WTC11 (cell line): ENCODE results near the gene COL6A3. TPM values are rescaled to one million over a fixed set of nuclear protein-coding genes. Genes with fewer than 3 reads are reported as not detected.

ENCODE experiments used
- ATAC-seq: fragments of 200-7000 bp; cut with Tn5 transposase; 2 replicates; pipeline ENCODE4 v1.10.0; 2021; ENCODE audit warnings: mild to moderate bottlenecking, moderate library complexity
- CTCF ChIA-PET: fragments of 300-600 bp; sonication (Branson Sonifier 250); formaldehyde crosslinking; loops from one replicate; lab custom pipeline; 2021; ENCODE audit warnings: antibody characterized with exemption; lab: Charles Lee
- POLR2A ChIA-PET: fragments of 350-600 bp; sonication (Branson Sonifier 250); formaldehyde crosslinking; loops from one replicate; lab custom pipeline; 2021; ENCODE audit warnings: antibody characterized with exemption; lab: Charles Lee
- DNase-seq: peaks from one replicate; pipeline ENCODE4 v3.0.0; 2021; ENCODE audit warnings: low spot score
- H3K27ac Mint-ChIP-seq: 2 replicates; pipeline ENCODE4 v1.8.0; 2021; ENCODE audit warnings: mixed read lengths
- H3K27me3 Mint-ChIP-seq: 2 replicates; pipeline ENCODE4 v1.8.0; 2021; ENCODE audit warnings: low read depth, mild to moderate bottlenecking, moderate library complexity, mixed read lengths
- H3K36me3 Mint-ChIP-seq: 2 replicates; pipeline ENCODE4 v1.8.0; 2021; ENCODE audit warnings: mixed read lengths
- H3K4me1 Mint-ChIP-seq: 2 replicates; pipeline ENCODE4 v1.8.0; 2022; ENCODE audit warnings: mixed read lengths
- H3K4me3 Mint-ChIP-seq: 2 replicates; pipeline ENCODE4 v1.8.0; 2021; ENCODE audit warnings: mild to moderate bottlenecking, moderate library complexity, mixed read lengths
- H3K9me3 Mint-ChIP-seq: 2 replicates; pipeline ENCODE4 v1.8.0; 2021; ENCODE audit warnings: mixed read lengths
- FOXK1 ChIP-seq: sonication (generic); formaldehyde crosslinking; IDR thresholded peaks from 2 replicates; pipeline ENCODE4 v1.8.0; 2022; ENCODE audit warnings: mild to moderate bottlenecking, moderate library complexity, missing genetic modification reagents
- IRF2 ChIP-seq: sonication (generic); formaldehyde crosslinking; IDR thresholded peaks from 2 replicates; pipeline ENCODE4 v1.8.0; 2022; ENCODE audit warnings: low read depth, missing genetic modification reagents, borderline replicate concordance
- NFE2L1 ChIP-seq: sonication (generic); formaldehyde crosslinking; IDR thresholded peaks from 2 replicates; pipeline ENCODE4 v1.8.1; 2023; ENCODE audit warnings: missing genetic modification reagents
- NR2C2 ChIP-seq: sonication (generic); formaldehyde crosslinking; IDR thresholded peaks from 2 replicates; pipeline ENCODE4 v1.8.0; 2022; ENCODE audit warnings: mild to moderate bottlenecking, missing genetic modification reagents
- RELA ChIP-seq: sonication (generic); formaldehyde crosslinking; IDR thresholded peaks from 2 replicates; pipeline ENCODE4 v1.8.1; 2022; ENCODE audit warnings: missing genetic modification reagents, mild to moderate bottlenecking, borderline replicate concordance
- TCF7 ChIP-seq: sonication (generic); formaldehyde crosslinking; IDR thresholded peaks from 2 replicates; pipeline ENCODE4 v1.8.0; 2022; ENCODE audit warnings: mild to moderate bottlenecking, low read depth, missing genetic modification reagents, moderate library complexity
- TEAD4 ChIP-seq: sonication (generic); formaldehyde crosslinking; IDR thresholded peaks from 2 replicates; pipeline ENCODE4 v1.8.0; 2022; ENCODE audit warnings: mild to moderate bottlenecking, missing genetic modification reagents
- ZBTB21 ChIP-seq: sonication (generic); formaldehyde crosslinking; IDR thresholded peaks from 2 replicates; pipeline ENCODE4 v1.8.1; 2023; ENCODE audit warnings: mild to moderate bottlenecking, missing genetic modification reagents, borderline replicate concordance
- ZNF219 ChIP-seq: sonication (generic); formaldehyde crosslinking; IDR thresholded peaks from 2 replicates; pipeline ENCODE4 v1.8.0; 2023; ENCODE audit warnings: missing genetic modification reagents, mild to moderate bottlenecking, borderline replicate concordance
- total RNA-seq: library from RNA; stranded (reverse); gene quantifications from 3 replicates; pipeline ENCODE4 v1.2.3, GENCODE V29; 2021
- TF ChIP-seq, protein P1 (sequence below): sonication (generic); formaldehyde crosslinking; IDR thresholded peaks from 2 replicates; pipeline ENCODE4 v1.8.0; 2022; ENCODE audit warnings: mild to moderate bottlenecking, missing genetic modification reagents
- TF ChIP-seq, protein P2 (sequence below): sonication (generic); formaldehyde crosslinking; IDR thresholded peaks from 2 replicates; pipeline ENCODE4 v1.8.1; 2023; ENCODE audit warnings: mild to moderate bottlenecking, missing genetic modification reagents, moderate library complexity
- TF ChIP-seq, protein P3 (sequence below): sonication (generic); formaldehyde crosslinking; IDR thresholded peaks from 2 replicates; pipeline ENCODE4 v1.8.1; 2023; ENCODE audit warnings: mild to moderate bottlenecking, moderate library complexity, missing genetic modification reagents
- TF ChIP-seq, protein P4 (sequence below): sonication (generic); formaldehyde crosslinking; IDR thresholded peaks from 2 replicates; pipeline ENCODE4 v1.8.1; 2023; ENCODE audit warnings: mild to moderate bottlenecking, missing genetic modification reagents, moderate library complexity
- TF ChIP-seq, protein P5 (sequence below): fragments of 250-450 bp; sonication (Bioruptor Pico); IDR thresholded peaks from 2 replicates; pipeline ENCODE4 v1.9.0; 2021; ENCODE audit warnings: mild to moderate bottlenecking, borderline replicate concordance

Gene COL6A3
- total RNA-seq, 1 experiment from 2014 or later: 2.6 TPM

DNA sequence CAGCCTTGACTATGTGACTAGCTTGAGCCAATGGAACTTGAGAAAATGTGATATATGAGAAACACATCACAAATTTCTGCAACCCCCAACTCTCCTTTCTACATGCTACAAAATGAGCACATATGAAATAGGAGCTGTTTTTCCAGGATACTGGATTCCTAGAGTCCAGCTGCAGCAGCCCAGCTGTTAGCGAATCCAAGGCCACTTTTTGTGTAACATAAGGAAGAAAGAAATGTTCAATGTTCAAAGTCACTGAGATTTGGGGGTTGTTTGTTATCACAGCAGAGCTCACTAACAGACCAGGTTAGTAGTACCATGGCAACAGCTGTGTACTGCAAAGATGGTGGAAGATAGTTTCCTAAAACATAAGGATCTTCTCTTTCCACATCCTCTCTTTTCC is 12.6 kb upstream of the COL6A3 start:
- Mint-ChIP-seq H3K36me3 (no peaks in the 10 kb centered on the region), H3K27me3 (peaks cover 27% of the 10 kb centered on the region), H3K4me3 (no peak overlapping the region), H3K4me1 (peaks cover 6% of the 10 kb centered on the region), H3K27ac (no peak overlapping the region)
- CTCF ChIA-PET: no interaction called here
- no peak for TF ChIP-seq RELA (CRISPR knock-in tag)
- TF ChIP-seq, protein P1, sequence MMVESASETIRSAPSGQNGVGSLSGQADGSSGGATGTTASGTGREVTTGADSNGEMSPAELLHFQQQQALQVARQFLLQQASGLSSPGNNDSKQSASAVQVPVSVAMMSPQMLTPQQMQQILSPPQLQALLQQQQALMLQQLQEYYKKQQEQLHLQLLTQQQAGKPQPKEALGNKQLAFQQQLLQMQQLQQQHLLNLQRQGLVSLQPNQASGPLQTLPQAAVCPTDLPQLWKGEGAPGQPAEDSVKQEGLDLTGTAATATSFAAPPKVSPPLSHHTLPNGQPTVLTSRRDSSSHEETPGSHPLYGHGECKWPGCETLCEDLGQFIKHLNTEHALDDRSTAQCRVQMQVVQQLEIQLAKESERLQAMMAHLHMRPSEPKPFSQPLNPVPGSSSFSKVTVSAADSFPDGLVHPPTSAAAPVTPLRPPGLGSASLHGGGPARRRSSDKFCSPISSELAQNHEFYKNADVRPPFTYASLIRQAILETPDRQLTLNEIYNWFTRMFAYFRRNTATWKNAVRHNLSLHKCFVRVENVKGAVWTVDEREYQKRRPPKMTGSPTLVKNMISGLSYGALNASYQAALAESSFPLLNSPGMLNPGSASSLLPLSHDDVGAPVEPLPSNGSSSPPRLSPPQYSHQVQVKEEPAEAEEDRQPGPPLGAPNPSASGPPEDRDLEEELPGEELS (CRISPR knock-in tag): no peak
- TF ChIP-seq NR2C2: no peak
- no peak for TF ChIP-seq ZNF219 (CRISPR knock-in tag)
- TF ChIP-seq, protein P2, sequence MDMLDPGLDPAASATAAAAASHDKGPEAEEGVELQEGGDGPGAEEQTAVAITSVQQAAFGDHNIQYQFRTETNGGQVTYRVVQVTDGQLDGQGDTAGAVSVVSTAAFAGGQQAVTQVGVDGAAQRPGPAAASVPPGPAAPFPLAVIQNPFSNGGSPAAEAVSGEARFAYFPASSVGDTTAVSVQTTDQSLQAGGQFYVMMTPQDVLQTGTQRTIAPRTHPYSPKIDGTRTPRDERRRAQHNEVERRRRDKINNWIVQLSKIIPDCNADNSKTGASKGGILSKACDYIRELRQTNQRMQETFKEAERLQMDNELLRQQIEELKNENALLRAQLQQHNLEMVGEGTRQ (CRISPR knock-in tag): no peak
- TF ChIP-seq, all 79 proteins: peak for 0
- POLR2A ChIA-PET: interaction anchor here (0.6 kb wide), 1 partner anchor 341 kb away, joined by 3 read pairs; no protein-coding TSS in a partner anchor
- DNase-seq (no peak), ATAC-seq (no peak)
- H3K9me3 Mint-ChIP-seq: peaks cover 7% of the 10 kb centered on the region; the same call in 1 of the 2 replicates

DNA sequence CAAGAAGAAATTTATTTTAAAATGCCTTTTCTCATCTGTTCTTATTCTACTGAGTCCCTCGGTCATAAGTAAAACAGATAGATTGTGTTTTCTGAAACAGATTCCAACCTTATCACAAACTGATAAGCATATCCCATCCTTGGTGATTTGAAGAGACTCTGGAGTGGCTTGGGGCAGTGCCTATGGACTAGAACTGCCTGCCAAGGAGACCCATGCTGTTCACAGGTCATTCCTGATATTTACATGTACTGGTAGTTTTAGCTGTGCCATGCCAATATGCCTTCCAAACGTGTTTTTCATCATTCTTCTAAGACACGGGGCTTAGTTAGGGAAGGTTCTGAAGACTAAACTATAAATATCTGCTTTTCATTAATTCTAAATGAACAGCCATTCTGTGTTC is 11.4 kb upstream of the COL6A3 start:
- H3K4me1 Mint-ChIP-seq: peaks cover 9% of the 10 kb centered on the region
- TF ChIP-seq TCF7 (CRISPR knock-in tag) (no peak), TEAD4 (no peak), FOXK1 (CRISPR knock-in tag) (no peak), IRF2 (no peak), NFE2L1 (no peak), ZBTB21 (no peak)
- TF ChIP-seq, protein P3, sequence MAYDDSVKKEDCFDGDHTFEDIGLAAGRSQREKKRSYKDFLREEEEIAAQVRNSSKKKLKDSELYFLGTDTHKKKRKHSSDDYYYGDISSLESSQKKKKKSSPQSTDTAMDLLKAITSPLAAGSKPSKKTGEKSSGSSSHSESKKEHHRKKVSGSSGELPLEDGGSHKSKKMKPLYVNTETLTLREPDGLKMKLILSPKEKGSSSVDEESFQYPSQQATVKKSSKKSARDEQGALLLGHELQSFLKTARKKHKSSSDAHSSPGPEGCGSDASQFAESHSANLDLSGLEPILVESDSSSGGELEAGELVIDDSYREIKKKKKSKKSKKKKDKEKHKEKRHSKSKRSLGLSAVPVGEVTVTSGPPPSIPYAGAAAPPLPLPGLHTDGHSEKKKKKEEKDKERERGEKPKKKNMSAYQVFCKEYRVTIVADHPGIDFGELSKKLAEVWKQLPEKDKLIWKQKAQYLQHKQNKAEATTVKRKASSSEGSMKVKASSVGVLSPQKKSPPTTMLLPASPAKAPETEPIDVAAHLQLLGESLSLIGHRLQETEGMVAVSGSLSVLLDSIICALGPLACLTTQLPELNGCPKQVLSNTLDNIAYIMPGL (CRISPR knock-in tag): no peak
- TF ChIP-seq, protein P4, sequence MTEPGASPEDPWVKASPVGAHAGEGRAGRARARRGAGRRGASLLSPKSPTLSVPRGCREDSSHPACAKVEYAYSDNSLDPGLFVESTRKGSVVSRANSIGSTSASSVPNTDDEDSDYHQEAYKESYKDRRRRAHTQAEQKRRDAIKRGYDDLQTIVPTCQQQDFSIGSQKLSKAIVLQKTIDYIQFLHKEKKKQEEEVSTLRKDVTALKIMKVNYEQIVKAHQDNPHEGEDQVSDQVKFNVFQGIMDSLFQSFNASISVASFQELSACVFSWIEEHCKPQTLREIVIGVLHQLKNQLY: no peak
- TF ChIP-seq, protein P5, sequence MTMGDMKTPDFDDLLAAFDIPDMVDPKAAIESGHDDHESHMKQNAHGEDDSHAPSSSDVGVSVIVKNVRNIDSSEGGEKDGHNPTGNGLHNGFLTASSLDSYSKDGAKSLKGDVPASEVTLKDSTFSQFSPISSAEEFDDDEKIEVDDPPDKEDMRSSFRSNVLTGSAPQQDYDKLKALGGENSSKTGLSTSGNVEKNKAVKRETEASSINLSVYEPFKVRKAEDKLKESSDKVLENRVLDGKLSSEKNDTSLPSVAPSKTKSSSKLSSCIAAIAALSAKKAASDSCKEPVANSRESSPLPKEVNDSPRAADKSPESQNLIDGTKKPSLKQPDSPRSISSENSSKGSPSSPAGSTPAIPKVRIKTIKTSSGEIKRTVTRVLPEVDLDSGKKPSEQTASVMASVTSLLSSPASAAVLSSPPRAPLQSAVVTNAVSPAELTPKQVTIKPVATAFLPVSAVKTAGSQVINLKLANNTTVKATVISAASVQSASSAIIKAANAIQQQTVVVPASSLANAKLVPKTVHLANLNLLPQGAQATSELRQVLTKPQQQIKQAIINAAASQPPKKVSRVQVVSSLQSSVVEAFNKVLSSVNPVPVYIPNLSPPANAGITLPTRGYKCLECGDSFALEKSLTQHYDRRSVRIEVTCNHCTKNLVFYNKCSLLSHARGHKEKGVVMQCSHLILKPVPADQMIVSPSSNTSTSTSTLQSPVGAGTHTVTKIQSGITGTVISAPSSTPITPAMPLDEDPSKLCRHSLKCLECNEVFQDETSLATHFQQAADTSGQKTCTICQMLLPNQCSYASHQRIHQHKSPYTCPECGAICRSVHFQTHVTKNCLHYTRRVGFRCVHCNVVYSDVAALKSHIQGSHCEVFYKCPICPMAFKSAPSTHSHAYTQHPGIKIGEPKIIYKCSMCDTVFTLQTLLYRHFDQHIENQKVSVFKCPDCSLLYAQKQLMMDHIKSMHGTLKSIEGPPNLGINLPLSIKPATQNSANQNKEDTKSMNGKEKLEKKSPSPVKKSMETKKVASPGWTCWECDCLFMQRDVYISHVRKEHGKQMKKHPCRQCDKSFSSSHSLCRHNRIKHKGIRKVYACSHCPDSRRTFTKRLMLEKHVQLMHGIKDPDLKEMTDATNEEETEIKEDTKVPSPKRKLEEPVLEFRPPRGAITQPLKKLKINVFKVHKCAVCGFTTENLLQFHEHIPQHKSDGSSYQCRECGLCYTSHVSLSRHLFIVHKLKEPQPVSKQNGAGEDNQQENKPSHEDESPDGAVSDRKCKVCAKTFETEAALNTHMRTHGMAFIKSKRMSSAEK (CRISPR knock-in tag): no peak
- TF ChIP-seq, all 79 proteins: peak for 0
- DNase-seq (no peak), ATAC-seq (no peak)
- peaks cover 35% of the 10 kb centered on the region for H3K27me3 Mint-ChIP-seq
- ChIA-PET CTCF (no interaction called here), POLR2A (no interaction called here)
- H3K9me3 Mint-ChIP-seq: peaks cover 1% of the 10 kb centered on the region; the same call in 1 of the 2 replicates
- H3K27ac Mint-ChIP-seq: no peak overlapping the region
- H3K4me3 Mint-ChIP-seq: no peak overlapping the region
- no peaks in the 10 kb centered on the region for H3K36me3 Mint-ChIP-seq
